ENCODE measurements around the gene ITPR1. TPM values are rescaled to one million over a fixed set of nuclear protein-coding genes. Genes with fewer than 3 reads are reported as not detected.
"Not testable (repeated sequence)": the region's sequence is repeated elsewhere in the genome, so short reads cannot be mapped to it uniquely, and the experiment has no call there.

Gene ITPR1
- total RNA-seq, 1 donor from 2014 or later, result 30.4 TPM

DNA sequence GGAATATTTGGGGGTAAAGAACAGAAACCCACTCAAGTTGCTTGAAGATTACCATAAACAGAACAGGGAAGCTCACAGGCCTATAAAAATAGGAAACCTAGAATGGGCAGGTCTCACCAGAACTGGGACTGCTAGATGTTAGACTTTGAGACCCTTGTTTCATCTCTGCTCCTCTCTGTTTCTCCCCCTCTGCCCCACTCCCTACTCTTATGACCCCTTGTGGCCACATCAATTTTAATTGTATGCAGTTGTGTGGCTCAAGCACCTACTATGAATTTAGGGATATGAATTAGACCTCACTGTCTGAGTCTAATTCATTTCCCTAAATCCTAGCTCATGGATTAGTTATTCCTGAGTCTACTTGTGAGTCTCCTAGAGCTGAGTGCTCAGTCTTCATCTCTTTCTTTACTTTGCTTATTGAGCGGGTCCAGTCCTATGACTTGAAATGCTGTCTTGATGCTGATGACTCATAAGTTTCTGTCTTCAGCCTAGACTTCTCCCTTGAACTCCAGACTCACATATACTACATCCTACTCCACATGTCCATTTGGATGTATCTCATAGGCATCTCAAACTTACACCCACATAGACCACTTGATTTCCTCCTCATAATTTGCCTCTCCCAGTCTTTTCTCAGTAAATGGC, 78.7 kb downstream of the ITPR1 start:
- no peak for DNase-seq

DNA sequence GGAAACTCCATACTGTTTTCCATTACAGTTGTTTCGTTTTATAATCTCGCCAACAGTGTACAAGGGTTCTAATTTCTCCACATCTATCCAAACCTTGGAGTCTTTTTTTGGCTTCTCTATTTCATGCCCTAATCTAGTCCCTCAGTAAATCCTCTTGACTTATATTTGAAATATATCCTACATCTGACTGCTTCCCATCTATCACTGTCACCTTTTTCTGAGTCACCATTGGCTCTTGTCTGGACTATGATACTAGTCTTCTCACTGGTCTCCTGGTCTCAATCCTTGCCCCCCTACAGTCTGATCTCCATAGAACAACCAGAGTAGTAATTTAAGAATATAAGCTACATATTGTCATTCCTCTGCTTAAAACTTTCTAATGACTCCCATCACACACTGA, 80.0 kb downstream of the ITPR1 start:
- DNase-seq, result no peak

DNA sequence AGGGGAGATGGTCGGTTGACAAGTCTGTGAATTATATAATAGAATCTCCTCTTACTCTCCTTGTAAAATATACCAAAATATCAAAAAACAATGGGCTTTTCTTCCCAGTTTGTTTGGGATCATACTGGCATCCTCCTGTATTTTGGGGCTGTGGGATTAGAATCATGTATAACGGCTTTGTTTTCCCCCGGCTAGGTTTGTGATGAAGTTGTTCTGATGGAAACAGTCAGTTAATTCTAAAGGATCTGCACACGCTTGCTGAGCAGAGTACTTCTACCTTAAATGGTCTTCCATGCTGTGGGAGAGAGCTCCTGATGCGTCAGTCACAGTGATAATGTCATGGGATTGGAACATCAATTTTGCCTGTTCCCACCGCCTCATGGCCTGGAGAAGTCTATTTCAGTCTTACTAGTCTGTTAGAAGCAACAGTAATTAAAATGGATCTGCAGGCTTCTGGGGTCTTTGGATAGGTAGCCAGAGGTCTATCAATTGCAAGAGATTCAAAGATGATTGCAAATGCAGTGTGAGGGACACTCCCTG, 81.3 kb downstream of the ITPR1 start:
- no peak for DNase-seq

DNA sequence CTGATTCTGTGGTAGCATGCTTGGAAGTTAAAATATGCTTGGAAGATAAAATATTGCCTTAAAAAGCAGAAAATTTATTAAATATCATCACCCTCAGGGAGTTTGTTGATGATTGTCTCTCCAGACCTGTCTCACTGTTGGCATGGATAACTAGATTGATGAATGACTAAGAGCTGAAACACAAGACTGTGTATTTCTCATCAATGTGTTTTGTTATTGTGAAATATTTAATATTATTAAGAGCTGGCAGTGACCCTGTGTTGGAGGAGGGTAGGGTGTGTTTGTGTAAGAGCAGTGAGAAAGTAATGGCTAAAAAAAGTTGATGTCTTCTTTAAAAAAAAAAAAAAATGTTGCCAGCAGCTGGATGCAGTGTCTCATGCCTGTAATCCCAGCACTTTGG, 82.2 kb downstream of the ITPR1 start:
- DNase-seq, result no peak

DNA sequence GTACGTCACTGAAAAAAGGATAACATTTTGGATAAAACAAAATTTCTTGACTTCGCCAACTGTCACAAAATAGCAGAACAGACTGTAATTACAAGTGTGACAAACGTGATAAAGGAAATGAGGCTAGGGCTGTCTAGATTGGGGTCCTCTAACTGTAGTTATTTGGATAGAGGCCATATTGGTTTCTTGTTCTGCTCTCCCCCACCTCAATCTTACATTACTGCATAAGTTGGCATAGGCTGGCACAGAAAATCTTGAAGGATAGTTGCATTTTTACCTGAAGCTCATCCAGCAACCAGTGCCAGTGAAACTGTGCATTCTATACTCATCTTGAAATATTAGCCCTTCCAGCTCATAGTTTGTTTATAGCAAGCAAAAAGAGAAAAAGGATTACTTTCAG, 84.6 kb downstream of the ITPR1 start:
- DNase-seq, result no peak

DNA sequence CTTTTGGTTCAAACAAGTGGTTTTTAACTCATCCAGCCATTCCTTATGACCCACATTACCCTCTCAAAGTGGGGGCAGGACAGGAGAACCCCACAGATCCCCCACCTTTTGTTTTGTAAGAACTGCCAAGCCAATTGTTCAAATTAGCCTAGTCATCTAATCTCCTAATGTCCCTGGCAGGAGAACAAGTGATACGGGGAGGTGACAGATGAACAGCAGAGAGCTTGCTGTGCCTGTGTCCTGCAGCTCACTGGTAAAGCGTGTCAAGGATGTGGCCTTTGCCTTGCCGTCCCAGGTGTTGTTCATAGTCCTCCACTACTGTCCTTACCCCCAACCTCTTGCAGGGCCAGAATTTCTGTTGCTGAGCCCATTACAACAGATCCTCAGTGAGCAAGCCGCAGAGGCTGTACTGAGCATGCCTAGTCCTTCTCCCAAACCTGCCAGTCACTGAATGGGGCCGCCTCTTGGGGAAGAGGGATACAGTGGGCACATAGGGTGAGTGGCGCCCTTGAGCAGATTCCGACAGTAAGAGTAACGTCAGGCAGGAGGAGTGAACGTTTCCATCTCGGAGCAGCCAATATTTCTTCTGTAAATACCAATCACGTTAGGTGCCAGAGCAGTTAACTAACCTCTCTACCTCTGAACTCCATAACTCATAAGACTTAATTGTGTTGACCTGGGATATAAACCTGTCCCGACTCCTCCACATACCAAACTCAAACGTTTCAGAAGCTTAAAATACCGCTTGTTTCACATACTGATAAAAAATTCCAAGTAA, 87.4 kb downstream of the ITPR1 start:
- DNase-seq, result no peak

DNA sequence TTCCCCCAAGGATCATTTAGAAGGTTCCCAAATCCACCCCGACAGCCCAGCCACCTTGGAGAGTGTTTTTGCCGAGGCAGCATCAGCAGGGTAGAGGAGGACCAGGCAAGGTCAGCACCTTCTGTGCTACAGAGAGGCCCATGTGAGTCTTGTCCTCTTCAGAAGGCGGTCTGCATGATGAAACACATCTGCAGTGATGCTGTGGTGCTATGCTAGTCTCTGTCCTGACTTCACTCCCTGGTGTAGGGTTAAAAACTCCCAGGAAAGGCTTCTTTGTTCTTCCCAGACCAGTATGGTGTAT, 87.9 kb downstream of the ITPR1 start:
- DNase-seq, result no peak

DNA sequence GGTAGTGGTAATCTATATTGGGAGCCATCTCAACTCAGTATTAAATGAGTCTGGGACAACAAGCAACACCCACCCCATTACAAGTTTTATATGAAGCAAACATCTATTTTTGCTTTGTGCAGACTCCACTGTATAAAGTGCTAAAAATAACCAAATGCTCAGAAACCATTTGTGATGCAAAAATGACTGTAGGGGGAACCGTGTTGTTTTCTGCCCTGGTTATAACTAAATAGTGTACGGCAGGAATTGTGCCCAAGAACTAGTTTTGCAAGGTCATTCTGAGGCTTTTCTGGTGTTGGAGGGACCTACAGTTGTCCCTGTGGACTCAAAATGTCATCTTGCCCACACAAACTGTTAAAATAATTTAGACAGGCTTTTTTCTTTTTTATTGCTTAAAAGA, 88.3 kb downstream of the ITPR1 start:
- no peak for DNase-seq

DNA sequence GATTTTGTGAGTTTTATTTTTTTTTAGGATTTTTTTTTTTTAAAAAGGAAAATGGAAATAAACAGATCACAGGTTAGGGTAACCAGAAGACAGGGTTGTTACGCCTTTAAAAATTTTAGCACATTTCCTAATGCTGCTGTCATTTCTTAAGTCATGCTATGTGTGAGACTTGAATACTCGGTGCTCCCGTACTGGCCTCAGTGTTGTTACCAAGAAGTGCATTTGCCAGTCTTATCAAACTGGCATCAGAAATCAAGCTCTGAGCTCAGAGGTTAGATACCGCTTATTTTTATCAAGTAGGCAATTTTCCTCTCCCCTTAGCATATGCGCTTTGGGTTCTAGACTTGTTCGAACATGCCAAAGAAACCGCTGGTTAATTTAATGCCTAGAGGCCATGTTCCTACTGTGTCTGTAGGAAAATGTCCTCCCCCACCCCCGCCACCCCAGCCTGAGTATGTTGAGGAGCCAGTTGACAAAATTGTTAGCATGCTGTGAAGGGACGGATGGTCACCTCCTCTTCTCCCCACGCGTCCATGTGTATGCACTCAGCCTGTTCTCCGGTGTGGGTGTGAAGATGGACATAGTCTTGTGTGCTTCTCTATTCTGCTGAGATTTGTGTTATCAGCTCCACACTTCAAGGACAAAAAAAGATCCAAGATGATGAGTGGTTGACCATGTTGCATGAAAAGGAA, 88.9 kb downstream of the ITPR1 start:
- no peak for DNase-seq

DNA sequence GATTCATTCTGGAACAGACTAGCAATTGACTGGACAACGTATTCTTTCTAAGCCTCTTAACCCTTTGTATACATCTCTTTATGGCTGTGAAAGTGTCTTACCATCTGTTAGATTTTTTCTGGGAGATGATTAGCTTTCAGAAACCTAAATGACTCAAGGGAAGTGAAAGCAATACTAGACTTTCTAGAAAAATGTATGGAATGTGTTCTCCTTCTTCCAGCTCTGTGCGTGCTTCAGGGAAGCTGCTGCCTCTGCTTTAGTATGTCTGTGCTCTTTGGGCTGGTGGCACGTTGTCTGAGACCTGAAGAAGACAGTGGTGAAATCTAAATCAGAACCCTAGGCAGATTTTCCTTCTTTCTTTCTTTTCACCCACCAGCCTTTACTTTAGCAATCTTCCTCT, 89.5 kb downstream of the ITPR1 start:
- DNase-seq, result no peak

DNA sequence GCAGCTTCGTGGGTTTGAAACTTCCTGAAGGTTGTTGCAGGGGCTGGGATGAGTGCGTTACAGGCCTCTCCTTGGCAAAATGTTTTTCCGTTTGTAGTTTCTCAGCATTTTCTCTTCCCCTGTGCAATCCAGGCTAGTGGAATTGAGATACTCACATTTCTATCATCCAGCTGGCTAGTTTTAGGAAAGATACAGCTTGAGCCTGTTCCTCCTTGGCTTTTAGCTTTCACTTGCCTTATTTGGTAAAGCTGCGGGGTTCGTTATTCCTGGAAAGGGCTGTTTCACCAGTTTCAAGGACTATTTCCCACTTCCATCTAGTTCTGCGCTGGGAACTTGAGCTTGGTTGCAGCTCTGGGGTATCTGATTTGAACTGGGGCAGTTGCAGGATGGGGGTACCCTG, 90.3 kb downstream of the ITPR1 start:
- DNase-seq, result no peak

DNA sequence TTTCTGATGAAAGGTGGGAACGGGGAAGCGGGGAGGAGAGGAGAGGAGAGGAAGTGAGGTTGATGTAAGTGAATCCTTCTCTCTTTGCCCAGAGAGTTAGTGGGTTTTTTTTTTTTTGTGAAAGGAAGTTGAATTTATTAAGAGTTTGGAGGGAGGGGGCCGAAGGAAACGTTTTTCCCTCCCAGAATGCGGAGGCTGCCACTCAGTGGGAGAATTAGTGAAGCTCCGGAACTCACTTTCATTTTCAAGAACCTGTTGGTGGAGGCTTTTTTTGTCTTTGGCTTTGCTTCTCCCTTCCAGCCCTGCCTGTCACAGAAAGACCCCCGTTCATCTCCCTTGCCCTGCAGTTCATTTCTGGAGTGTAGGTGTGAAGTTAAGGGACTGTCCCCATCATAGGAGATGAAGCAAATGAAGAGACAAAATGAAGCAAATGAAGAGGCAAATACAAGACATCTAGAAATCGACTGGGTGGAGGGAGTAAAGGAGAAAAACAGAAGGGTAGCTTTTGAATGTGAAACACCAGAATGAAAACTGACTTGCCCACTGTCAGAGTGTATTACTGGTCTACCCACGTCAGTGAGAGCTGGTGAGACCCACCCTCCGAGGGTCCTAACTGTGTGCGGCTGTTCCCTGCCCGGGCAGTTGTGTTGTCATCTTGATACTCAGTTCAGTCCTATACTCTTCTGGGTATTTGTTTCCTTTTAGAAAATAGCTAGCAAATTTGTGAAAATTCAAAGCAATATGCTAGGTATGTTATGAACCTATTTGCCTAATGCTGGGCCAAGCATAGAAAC, 91.5 kb downstream of the ITPR1 start:
- DNase-seq, result no peak

DNA sequence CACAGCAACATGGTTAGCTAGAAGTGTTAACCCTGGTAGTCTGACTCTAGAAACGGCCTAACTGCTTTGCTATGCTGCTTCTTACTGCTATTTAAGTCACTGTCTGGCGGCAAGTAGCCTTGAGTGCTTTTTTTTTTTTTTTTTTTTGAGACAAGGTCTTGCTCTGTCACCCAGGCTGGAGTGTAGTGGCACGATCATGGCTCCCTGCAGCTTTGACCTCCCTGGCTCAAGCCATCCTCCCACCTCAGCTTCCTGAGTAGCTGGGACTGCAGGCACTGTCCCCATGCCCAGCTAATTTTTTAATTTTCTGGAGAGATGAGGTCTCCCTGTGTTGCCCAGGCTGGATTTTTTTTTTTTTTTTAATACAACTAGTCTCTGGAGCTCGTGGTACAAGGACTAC, 93.2 kb downstream of the ITPR1 start:
- no peak for DNase-seq

DNA sequence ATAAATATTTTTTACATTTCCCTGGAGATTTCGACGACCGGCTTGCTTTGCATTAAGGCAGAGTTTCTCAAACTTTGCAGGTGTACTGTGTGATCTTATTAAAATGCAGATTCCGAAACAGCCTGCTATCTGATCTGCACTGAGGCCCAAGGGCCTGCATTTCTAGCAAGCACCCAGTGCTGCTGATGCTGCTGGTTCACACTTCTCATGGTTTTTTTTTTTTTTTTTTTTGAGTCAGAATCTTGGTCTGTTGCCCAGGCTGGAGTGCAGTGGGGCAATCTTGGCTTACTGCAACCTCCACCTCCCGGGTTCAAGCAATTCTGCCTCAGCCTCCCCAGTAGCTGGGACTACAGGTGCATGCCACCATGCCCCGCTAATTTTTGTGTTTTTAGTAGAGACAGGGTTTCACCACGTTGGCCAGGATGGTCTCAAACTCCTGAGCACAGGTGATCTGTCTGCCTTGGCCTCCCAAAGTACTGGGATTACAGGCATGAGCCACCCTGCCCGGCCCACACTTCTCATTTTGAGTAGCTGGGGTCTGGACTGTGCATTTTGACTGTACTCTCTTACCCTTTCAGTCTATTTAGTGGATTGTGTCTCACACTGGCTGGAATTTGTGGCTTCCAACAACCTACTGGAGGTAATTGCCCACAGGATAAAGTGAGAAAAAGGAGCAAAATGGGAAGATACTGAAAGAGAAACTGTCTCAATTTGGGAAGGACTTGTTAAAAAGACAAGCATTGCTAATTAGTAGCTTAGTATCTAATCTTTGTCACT, 94.1 kb downstream of the ITPR1 start:
- no peak for DNase-seq

DNA sequence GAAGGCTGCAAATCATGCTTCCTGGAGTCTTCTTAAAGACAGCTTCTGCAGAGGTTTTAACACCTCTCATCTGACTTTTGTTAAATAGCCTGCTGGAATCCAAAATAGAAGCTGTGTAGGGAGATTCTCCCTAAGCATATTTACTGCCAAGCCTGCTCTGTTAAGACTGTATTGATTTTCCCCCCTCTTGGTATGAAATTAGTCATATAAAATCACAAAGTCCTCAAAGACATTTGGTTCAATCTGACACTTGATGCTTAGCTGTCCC, 94.6 kb downstream of the ITPR1 start:
- no peak for DNase-seq

DNA sequence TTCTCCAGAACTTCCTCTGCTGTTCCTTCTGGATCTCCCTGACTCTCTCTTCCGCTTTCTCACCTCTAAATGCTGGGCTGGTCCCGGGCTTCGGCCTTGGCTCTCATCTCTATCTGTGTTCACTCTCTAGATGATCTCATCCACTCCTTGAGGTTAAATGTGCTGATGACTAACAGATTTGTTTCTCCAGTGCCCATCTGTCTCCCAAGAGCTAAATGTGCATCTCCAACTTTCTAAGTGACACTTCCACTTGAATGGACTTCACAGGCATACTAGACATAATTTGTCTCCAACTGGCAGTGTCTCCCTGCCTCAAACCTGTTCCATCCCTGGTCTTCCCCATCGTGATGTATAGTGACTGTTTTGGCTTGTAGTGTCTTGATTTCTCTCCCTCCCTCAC, 95.3 kb downstream of the ITPR1 start:
- DNase-seq, result no peak

DNA sequence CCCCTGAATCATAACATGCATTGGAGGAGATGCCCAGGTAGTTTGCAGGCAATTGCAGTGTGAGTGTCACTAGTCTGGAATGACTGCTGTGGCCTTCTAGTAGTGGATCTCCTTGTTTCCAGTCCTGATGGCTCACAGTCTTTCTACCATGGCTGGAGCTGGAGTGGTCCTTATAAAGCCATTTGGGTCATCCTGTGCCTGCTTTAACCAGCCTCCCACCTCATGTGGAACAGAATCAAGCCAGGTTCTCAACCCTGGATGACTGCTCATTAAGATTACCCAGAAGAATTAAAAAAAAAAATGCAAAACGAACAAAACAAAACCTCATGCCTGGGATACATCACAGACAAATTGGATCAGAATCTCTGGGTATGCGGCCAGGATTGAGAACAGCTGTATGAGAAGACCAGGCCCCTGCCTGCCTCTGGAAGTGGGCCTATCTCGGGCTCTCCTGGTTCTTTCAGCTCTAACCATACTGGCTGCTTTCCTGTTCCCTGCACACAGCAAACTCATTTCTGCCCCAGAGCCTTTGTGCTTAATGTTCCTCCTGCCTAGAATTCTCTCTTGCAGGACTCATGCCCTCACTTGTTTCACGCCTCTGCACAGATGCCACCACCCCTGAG, 96.4 kb downstream of the ITPR1 start:
- no peak for DNase-seq

DNA sequence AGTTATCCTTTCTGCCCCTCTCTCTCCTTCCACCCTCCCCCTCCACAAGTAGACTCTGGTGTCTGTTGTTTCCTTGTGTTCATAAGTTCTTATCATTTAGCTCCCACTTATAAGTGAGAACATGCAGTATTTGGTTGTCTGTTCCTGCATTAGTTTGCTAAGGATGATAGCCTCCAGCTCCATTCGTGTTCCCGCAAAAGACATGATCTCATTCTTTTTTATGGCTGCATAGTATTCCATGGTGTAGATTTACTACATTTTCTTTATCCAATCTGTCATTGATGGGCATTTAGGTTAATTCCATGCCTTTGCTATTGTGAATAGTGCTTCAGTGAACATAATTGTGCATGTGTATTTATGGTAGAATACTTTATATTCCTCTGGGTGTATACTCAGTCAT, 97.7 kb downstream of the ITPR1 start:
- not testable (repeated sequence) for DNase-seq

DNA sequence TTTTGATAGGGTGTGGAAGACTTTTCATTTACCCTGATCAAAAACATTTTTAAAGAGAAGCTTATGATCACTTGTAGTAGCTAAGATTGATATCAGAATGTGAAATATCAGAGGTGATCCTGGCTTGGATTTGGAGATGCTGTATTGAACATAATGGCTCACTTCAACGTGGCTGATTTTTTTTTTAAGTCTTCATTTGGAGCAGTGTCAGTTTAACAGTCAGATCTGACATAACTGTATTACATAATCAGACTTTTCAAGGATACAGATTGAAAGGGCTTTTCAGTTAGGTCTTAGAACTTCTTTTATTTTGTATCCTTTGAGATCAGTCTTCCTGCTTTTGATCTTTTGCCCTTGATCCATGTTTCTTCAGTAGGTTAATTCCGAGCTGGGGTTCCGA, 98.5 kb downstream of the ITPR1 start:
- no peak for DNase-seq

DNA sequence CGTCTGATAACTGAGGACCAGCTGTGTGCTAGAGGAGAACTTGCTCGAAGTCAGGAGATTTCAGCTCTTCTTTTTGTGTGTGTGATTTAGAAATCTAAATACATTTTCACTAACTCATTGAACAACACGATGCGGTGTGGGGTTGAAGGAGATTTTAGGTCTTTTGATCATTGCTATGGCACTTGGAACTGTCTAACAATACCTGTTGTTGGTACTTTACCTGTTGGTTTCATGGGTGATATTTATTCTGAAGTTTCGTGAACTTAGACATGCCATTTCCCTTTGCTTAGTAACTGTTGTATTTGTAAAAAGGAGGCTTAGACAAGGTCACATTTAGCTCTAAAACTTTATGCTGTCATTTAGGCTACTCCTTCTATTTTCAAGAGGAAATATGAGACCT, 99.9 kb downstream of the ITPR1 start:
- no peak for DNase-seq

DNA sequence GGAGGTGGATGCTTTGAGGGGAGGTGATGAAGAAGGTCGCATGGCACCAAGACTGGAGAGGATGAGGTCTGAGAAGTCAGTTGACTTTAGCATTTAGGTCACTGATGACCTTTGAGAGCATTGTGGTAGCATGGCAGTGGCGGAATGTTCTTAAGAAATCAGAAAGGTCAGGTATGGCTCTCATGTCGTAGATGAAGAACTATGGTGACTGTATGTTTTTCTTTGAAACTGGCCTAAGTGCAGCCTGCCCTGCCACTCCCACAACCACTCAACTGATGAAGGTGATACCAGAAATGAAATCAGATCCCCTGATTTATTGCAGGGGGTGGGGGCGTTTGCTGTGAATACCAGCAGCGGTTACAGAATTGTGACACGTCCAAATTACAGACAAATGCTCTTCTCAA, 102.6 kb downstream of the ITPR1 start:
- DNase-seq, result no peak

DNA sequence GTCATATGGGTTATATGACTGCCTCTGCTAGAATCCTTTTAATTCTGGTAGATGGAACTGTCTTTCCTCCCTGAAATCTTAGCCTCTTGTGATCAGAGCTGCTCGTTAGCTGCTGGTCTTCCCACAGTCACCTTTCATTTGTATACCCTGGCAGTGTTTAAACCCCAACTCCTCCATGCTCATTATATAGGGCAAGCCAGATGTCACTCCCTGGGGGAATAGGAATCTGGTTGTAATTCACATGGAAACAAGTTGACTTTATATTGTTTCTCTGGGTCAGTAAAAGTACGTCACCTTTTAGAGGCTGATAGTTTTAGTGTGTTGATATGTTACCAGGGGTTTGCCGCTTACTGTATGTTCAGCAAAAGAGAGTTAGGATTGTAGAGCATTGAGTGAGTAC, 103.5 kb downstream of the ITPR1 start:
- no peak for DNase-seq
